Renal pelvis (tissue), 4 donors: ENCODE measurements around the gene RBMS3. TPM values are rescaled to one million over a fixed set of nuclear protein-coding genes. Genes with fewer than 3 reads are reported as not detected.

Experiments used
- DNase-seq: peaks from one replicate; pipeline ENCODE4 v3.0.0-alpha.2; 2013
- polyA plus RNA-seq, 3 donors: library from polyadenylated mRNA; unstranded; fragments of 120-200 nt; gene quantifications; one replicate each; pipeline ENCODE4 v1.2.1, GENCODE V29; 2013; ENCODE audit not compliant: insufficient read length in 3 of 3

RBMS3 gene
- polyA plus RNA-seq, 3 donors, result 10.2 to 13.1 (median 11.6) TPM

DNA sequence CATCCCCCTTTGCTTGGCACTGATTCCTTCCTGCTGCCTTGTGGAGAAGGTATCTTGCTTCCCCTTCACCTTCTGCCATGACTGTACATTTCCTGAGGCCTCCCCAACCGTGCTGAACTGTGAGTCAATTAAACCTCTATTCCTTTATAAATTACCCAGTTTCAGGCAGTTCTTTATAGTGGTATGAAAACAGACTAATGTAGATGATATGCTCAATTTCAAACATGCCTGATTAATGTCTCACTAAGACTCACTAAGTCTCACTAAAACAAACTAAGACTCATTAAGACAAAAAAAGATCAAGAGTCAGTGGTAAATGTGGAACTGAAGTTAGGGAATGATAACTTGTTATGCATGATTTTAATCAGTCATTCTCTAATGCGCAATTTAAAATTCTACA is 606.6 kb downstream of the RBMS3 start:
- DNase-seq, result no peak

DNA sequence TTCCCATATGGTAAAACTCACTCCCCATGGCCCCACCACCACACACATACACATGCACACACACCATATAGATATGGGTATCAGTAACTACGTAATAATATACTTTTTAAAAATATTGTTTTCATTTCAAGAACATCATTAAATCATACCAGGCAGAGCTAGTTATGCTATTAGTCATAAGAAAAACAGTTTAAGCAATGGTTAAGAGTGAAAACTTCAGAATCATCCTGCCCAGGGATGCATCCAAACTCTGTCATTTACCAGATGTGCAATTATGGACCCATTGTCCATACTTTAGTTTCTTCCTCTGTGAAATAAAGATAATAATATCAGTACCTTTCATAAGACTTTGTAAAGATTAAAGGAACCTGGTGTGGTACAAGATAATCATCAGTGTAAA is 608.3 kb downstream of the RBMS3 start:
- DNase-seq, result no peak

DNA sequence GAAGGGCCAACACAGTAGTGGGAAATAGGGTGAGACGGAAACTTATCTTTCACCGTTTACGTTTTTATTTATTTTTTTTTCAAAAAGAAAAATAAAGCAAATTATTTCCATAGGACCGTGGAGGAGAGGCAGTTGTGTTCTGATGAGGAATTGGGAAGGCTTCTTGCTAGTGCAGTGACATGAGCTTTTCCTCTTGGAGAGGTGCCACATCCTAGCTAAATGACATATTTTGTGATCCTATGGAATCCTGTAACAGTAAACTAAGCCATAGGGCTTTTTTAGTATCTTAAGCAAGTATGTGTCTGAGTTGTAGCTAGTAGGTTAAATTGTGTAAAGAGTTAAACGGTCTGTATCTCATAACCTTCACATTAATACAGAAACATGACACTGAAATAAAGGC is 609.9 kb downstream of the RBMS3 start:
- no peak for DNase-seq

DNA sequence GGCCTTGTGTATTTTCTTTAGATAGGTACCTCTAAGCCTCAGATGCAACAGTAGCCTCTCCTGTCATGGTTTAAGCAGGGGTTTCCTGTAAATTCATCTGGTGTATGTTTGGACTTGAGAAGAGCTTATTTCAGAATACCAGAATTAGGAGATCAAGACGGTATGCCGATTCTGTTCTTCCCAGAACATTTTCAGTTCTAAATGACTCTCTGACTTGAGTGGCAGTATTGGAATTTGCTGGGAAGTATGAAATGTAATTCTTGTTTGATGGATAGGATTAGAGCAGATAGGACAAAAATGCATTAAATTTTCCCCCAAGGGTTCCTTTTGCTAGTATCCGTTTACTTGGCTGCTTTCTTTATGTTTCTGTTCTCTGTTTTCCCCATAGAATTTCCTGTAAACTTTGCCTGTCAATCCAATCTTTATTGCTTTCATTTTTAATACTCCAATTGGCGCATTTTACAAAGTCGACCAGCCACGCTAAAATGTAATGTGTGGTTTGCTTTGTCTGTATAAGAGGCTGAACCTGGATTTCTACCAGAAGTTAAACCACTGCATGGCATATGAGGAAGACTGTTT is 612.2 kb downstream of the RBMS3 start:
- no peak for DNase-seq

DNA sequence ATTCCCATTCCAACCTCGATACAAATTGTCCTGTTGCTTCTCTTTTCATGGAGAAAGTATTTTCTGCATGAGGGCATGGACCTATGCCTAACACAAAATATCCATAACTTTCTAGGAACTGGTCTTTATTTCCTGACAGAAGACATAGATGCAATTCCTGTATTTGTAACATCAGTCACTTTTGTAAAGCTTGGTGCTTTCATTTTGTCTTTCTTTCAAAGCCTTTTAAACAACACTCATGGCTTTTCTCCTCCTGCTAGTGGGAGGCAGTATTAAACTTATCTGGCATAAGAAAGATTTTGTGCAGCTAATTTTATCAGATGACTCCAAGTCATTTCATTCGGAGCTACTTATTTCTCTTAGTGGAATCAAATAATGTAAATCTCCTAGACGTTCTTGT is 616.0 kb downstream of the RBMS3 start:
- DNase-seq, result no peak

DNA sequence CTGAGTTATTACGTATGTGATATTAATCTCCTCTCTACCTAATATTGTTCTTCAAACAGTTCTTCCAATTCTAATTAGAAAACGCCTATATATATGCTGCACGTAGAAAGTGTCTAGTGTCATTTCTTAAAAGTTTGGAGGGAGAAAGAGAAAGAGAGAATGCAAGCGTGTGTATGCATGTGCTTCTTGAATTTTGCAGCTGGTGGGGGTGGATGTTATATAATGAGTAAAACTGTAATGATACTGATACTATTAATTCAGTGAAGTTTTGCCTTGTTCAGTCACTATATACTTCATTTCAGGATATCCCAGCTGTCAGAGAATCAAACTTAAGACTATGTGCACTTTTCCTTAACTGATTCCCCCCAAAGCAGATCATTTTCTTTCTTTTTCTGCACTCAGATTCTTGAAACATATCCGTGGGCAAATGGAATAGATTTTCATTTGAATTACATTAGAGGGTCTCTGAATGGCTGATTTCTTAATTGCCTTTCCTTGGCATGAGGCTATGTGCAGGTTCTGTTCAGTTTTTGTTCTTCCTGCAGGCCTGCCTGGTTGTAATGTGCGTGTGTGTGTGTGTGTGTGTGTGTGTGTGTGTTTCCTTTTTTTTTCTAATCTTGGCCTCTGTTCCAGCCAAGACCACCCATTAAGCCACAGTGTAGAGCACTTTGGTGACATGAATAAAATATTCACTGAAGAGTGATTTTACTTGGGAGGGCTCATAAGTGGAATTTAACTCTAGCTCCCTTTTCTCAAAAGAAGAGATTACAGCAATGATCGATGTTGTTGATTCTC is 617.5 kb downstream of the RBMS3 start:
- peak; percentile 43 for DNase-seq

DNA sequence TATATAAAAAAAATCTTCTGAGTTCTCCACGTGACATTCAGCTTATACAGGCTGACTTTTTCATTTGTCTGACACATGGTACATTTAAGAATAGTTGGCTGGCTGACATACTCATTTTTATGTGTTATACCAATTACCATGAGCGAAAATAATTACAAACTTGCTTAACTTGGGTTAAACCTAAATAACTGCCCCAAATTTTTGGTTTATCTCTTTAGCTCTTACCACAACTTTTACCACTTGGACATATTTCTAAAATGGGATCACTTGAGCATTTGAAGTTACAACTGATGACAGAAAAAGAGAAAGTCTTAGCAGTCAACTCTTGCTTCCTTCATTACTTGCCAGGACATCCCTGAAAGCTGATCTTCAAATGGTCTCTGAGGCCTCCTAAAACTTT is 618.1 kb downstream of the RBMS3 start:
- no peak for DNase-seq

DNA sequence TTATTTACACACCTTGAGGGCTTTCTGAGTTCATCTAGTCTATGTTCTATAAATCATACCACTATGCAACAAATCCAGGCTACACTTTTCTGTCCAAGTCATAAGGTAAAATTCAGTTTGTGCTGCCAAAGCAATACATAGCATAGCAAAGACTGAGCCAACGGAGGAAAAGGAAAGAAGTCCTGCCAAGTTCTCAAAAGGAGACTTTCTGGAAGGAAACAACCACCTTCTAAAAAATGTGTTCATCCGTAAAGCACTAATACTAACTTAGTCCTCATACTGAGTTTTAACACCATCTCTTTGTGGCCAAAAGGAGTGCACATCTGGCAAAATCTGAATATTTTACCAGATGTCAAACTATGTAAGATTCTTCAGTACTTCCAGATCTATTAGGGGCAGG is 620.2 kb downstream of the RBMS3 start:
- no peak for DNase-seq

DNA sequence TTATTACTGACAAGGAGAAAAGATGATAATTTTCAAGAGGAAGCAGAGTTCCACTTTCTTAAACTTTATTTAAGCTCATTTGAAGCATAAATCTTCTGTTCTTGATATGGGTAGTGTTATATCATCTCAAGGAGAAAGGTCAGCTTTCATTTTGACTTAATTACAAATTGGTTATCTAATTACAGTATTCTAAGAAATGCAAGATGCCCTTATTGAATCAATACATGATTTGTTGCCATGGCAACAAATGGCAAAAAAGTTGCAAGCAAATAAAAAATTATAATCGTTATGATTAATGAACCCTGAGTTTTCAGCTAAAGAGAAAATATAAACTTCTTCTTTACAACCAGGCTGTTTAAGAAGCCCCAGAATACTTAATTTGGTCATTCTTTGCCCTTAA is 622.7 kb downstream of the RBMS3 start:
- no peak for DNase-seq

DNA sequence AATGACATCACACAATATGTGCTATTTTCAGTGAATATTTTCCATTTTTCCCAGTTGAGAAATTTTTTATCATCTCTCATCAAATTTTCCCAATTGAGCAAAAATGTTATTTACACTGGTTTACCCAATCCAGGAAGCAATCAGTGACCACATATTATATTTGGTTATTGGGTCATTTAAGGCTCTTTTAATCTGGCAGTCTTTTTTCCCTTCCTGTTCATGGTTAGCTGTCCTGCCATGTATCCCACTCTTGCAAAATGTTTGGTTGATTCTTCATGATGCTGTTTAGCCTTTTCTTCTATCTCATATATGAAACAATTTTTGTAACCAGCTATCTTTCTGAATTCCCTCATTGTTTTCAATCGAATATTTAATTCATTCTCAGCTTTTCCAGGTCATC is 626.0 kb downstream of the RBMS3 start:
- no peak for DNase-seq

DNA sequence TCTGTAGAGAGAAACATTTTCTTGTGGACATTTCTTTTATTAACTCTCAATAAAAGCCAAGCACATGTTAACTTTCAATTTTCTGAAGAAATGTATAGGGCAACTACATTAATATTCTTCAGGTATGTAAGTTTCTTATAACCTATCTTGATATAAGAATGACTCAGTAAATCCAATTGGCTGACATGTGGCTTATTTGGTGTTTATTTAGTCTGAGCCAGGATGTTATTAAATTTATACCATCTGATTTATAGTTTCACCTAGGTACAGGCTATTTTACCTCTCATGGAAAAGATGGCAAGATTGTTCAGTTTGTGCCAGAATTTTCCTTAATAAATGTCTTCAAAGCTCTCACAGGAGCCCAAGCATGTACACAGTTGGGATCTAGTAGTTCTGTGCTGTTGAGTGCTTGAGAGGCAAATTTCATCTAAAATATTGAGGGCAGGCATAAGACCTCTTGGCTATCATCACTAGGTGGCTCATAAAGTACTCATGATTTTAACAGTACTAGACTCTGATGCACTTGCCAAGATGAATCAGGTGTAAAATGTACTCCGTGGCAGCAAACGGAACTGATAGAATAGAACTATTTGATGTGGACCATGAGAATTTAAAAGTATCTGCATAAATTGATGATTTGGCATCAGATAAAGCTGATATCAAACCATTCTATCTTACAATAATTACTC is 631.9 kb downstream of the RBMS3 start:
- no peak for DNase-seq

DNA sequence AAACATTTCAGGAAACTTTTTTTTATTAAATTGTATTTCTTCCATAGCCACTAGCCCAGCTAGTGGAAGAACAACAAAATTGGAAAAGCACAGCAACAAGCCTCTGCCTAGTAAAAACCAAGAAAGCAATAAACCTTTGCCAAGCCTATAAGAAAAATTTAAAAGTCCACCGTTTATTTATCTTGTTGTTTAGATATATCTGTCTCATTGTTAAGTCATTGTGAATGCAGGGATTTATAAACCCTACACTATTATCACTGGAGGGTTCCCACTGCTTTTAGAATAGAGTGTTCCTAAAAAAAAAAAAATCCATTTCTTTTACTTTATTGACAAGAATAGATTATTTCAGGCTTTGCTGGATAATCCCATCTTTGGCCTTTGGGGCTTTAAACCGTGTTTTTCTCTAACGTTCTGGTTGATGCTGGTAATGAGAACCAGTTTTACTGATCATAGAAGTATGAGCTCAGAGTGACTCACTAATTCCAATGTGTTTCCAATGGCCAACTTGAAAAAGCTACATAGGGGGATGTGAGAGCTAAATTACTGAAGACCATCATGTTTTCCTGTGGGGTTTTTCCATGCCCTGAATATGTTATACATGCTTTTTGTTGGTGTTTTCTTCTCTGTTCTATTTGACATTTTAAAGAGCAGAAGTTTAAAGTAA is 634.1 kb downstream of the RBMS3 start:
- DNase-seq, result no peak

DNA sequence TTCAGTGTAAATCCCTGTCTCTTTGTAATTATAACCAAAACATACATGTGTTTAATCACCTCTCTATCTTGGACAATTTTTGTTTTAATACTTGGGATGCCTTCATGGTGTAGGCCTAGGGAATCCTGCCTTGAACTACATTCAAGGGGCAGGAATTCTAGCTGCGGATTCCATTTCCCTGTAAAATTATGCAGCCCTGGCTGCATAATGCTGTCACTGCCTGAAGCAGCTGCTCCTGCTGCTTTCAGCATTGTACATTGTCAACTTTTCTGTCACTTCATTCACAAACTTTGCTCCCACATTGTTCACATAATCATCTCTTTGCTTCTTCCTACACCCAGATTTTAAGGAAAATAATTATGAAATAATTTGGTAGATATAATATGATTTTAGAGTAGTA is 638.7 kb downstream of the RBMS3 start:
- no peak for DNase-seq

DNA sequence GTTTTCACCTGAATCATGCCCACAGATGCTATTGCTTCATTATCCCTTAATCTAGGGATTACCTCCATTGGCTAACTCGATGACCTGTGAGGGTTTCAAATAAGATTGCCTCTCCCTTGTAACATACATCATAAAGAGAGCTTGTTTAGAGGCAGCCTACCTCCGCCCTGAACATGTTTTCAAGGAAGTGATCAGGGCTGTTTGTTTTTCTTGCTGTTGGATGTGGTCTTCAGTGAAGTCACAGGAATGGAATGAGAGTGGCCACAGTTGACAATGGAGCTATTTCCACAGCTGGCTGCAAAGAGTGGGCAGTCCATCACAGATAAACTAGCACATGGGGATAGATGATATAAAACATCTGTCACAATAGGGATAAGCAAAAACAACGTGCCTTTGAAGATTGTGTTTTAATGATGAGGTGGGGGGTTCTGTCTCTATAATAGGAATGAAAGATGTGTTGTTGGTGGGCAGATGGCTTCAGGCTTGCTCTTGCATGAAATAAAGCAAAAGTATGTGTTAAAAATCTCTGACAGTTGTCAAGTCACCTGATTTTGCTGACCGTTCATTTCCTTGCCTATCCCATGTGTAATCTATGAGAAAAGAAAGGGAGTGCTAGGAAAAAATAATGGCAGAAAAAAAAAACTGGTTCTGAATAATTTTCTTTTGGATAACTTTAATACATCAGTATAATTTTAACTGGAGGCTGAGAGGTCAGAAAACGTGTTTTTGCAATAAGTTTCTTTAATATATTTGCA is 642.3 kb downstream of the RBMS3 start:
- DNase-seq, result peak; percentile 59

DNA sequence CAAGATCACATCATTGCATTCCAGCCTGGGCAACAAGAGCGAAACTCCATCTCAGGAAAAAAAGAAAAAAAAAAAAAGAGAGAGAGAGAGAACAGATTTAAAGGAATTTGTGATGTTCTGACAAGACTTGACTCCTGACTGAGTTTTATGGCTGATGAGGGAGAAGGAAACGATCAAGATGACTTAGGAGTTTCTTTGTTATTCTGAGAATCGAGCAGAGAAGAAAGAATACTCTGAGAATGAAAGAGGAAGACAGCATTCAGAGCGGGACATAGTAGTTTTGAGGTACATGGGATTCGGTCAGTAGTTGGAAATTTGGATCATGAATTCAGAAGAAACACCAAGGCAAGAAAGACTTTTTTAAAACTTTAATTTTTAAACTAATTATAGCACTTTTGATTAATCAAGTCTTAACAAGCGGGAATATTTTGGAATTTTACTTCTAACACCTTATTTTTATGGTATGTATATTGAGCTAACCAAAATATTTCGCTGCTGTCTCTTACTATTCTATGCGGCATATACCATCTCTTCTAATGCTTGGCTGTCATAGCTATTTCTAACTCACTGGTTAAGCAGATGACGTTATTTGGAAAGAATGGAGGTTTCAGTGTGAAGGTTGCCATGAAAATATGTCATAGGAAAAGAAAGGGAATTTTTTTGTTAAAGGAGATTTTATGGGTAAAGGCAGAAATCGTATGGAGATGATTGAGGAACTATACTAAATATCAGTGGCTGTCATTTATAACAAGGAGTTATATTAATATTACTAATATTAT is 644.1 kb downstream of the RBMS3 start:
- no peak for DNase-seq

DNA sequence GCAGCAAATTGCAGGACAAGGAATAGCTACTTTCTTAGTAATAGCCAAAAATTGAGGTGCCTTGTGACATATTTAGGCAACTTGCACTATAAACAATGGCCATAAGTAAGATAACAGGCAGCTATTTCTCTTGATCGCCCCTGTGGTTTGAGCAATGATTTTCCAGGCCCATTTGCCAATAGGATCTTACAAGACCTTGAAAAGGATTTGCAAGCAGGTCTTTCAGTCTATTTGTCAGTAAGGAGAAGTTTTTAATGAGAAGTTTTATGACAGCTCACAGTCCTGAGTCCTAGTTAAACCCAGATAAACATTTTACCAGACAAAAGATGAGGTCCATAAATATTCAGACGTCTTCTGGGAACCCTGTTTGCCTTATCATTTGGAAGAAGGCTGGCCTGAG is 645.5 kb downstream of the RBMS3 start:
- no peak for DNase-seq

DNA sequence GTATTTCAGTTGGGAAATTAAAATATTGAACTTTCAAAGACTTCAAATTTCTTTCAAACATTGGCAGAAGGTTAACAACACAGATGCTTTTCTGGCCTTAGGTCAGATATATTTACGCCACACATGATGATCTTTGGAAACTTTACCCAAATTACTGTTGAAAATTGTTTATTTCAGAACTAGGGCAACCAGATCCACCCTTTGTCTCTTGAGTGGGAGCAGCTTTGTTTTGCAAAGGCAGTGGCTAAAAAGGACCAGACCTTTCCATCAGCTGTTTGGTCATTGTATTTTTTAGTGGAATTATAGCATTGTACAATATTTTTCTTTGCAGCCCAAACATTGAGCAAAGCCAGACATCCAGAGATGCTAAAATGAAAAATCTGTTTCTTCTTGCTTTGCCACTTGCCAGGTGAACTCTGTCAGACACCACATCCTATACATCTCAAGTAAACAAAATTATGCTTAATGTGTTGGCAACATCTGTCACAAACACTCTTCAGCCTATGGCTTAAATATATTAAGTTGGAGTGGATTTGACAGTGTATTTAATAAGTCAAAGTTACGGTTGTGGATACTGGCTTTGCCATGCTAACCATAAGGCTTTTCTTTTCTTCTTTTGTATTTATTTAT is 651.9 kb downstream of the RBMS3 start:
- DNase-seq, result no peak

DNA sequence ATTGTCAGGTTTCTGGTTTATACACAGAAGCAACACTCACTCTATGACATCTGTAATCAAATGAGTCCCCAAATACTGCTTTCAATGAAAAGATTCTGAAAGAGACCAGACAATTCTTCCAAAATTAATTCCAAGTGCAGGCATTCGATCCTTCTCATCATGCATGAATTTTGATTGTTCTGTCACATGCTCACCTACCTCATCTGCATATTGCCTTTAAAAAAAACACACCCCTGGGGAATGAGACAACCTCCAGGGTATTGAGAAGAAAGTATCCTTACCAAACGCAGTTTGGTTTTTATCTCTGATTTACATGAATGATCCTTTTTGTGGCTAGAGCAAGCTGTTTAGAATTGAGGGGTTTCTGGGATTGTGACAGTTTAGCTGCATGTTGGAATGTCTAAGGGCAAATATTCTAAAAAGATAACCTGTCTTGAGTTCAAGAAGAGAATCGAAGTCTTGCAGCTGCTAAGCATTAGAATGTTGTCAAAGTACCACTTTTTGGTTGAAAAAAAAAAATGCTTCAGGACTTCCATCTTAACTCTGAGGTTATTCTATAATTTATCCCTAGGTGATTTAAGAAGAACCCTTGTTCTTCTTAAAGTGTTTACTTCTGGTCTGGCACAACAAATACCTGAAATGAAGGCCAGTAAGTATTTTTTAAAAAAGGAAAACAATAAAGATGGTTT is 653.1 kb downstream of the RBMS3 start:
- DNase-seq, result no peak

DNA sequence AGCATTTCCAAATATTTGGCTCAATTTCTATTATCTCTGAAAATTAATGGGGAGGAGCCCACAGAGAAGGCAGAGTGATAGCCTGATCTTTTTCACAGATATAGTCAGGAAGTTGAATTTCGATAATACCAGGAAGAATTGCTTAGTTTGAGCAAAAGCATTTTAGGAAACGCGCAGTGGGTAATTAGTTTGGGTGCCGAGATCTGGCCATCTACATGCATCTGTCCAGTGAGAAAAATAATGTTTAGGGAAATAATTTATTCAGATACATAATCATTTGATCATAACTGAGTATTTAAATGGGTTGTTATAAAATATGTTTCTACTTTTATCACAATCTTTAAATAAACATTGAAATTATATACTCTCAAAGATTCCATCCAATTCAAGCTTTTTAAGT is 653.9 kb downstream of the RBMS3 start:
- no peak for DNase-seq

DNA sequence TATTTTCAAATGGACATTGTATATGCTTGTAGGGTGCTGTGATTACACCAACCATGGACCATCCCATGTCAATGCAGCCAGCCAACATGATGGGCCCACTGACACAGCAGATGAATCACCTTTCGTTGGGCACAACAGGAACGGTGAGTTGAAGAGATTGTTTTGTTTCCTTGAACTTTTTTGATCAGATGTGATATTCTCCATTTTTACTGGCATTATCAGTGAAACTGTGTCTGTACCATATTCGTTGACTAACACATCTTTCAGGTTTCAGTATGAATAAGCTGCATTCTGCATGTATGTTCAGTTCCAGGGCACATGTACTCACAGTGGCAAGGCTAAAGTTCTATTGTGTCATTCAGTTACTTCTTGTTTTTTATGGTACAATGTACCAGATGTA is 655.2 kb downstream of the RBMS3 start:
- no peak for DNase-seq
